Keratinocyte (primary cell): ENCODE data around the gene RGS3.

Source experiments
- EZH2 ChIP-seq: IDR thresholded peaks from one replicate; pipeline ENCODE4 v1.6.1; 2012; ENCODE audit warnings: inconsistent platforms, mild to moderate bottlenecking, low read length, moderate library complexity
- TF ChIP-seq, protein P1 (sequence below), 3 experiments: IDR thresholded peaks in 1 of 3; conservative IDR thresholded peaks in 1 of 3; optimal IDR thresholded peaks in 1 of 3; 2 replicates in 2 of 3; 3 replicates in 1 of 3; pipeline versions ENCODE3 to v1.5.1; 2011; ENCODE audit warnings: low read length in 3 of 3, mild to moderate bottlenecking in 3 of 3, moderate library complexity in 2 of 3, control low read depth in 1 of 3, inconsistent platforms in 1 of 3; ENCODE audit not compliant: insufficient read depth in 2 of 3; ENCODE audit errors: extremely low read depth in 1 of 3

GRCh38 chr9:113493203-113493520, 29.6 kb downstream of the RGS3 start:
- TF ChIP-seq, protein P1, sequence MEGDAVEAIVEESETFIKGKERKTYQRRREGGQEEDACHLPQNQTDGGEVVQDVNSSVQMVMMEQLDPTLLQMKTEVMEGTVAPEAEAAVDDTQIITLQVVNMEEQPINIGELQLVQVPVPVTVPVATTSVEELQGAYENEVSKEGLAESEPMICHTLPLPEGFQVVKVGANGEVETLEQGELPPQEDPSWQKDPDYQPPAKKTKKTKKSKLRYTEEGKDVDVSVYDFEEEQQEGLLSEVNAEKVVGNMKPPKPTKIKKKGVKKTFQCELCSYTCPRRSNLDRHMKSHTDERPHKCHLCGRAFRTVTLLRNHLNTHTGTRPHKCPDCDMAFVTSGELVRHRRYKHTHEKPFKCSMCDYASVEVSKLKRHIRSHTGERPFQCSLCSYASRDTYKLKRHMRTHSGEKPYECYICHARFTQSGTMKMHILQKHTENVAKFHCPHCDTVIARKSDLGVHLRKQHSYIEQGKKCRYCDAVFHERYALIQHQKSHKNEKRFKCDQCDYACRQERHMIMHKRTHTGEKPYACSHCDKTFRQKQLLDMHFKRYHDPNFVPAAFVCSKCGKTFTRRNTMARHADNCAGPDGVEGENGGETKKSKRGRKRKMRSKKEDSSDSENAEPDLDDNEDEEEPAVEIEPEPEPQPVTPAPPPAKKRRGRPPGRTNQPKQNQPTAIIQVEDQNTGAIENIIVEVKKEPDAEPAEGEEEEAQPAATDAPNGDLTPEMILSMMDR (optimal IDR thresholded peaks at IDR 0.05 in 1 of 3, IDR thresholded peaks at IDR 0.05 in 1 of 3, conservative IDR thresholded peaks at IDR 0.05 in 1 of 3; ENCODE audit: extremely low read depth in 1 of 3, insufficient read depth in 2 of 3, low read length in 3 of 3) = no peak
- no peak for TF ChIP-seq EZH2
